K562 (cell line): ENCODE data around the gene RNF26. TPM values are rescaled to one million over a fixed set of nuclear protein-coding genes. Genes with fewer than 3 reads are reported as not detected.

Source experiments
- ATAC-seq: fragments of 200-7000 bp; cut with Tn5 transposase; 3 replicates; pipeline ENCODE4 v1.9.1; 2020; ENCODE audit warnings: moderate library complexity
- BruUV-seq: library from RNA; stranded (reverse); fragments of 400-500 nt; replicated peaks from 2 replicates; lab custom pipeline; 2021; lab: Mats Ljungman, UMichigan
- CTCF ChIA-PET: fragments of 300-600 bp; formaldehyde crosslinking; extraction: SDS; loops from one replicate; lab custom pipeline; 2021; ENCODE audit warnings: low intra/inter-chr PET ratio; lab: Yijun Ruan, JAX
- POLR2A ChIA-PET: fragments of 300-600, 350-650 bp; sonication (Branson Sonifier 250); formaldehyde crosslinking; extraction: SDS; loops from one replicate; lab custom pipeline; 2021; ENCODE audit warnings: antibody characterized with exemption, inconsistent platforms; lab: Yijun Ruan, JAX
- DNase-seq, 4 experiments: peaks; one replicate each; pipeline versions ENCODE4 v3.0.0 to v3.0.0-alpha.2; 2011 to 2018; ENCODE audit warnings: low spot score in 3 of 4, mixed read lengths in 3 of 4; ENCODE audit errors: extremely low read depth in 1 of 4
- FAIRE-seq: peaks from 2 replicates; lab custom pipeline; 2011; peaks lifted over from hg19 to GRCh38; lab: Jason Lieb, UNC
- H2AFZ ChIP-seq: 2 replicates; pipeline ENCODE4 v1.6.0; 2011; ENCODE audit warnings: low read depth, low read length, control low read depth, inconsistent platforms
- H3K27ac ChIP-seq: fragments of 200-600 bp; 3 replicates; pipeline ENCODE4 v1.8.0; 2011; ENCODE audit warnings: low read depth, mild to moderate bottlenecking, control low read depth, inconsistent platforms, low read length, moderate library complexity, mixed read lengths; ENCODE audit errors: extremely low read depth
- H3K27me3 ChIP-seq, 2 experiments: fragments of 300-600 bp in 1 of 2; 2 replicates in 1 of 2; 3 replicates in 1 of 2; pipeline versions ENCODE4 v1.6.0 to v1.8.0; 2011; ENCODE audit warnings: inconsistent platforms in 2 of 2, low read length in 2 of 2, mild to moderate bottlenecking in 1 of 2, mixed read lengths in 1 of 2, moderate library complexity in 1 of 2; ENCODE audit not compliant: control insufficient read depth in 2 of 2, insufficient read depth in 2 of 2
- H3K36me3 ChIP-seq: fragments of 300-600 bp; 3 replicates; pipeline ENCODE4 v1.8.0; 2011; ENCODE audit warnings: mild to moderate bottlenecking, low read length, inconsistent platforms; ENCODE audit not compliant: control insufficient read depth, insufficient read depth
- H3K4me1 ChIP-seq, 2 experiments: fragments of 200-600 bp in 1 of 2; replicated peaks in 1 of 2; 2 replicates in 1 of 2; 3 replicates in 1 of 2; pipeline versions ENCODE4 v1.5.1 to v1.8.0; 2011; ENCODE audit warnings: inconsistent platforms in 2 of 2, low read length in 2 of 2, mild to moderate bottlenecking in 1 of 2, mixed read lengths in 1 of 2, moderate library complexity in 1 of 2; ENCODE audit not compliant: control insufficient read depth in 2 of 2, insufficient read depth in 2 of 2
- H3K4me2 ChIP-seq: 2 replicates; pipeline ENCODE4 v1.6.1; 2011; ENCODE audit warnings: low read length, control low read depth, inconsistent platforms, mixed read lengths; ENCODE audit not compliant: insufficient read depth
- H3K4me3 ChIP-seq: fragments of 200-600 bp; sonication (generic), shearing (Covaris generic); 2 replicates; pipeline ENCODE4 v1.5.1; 2016; ENCODE audit warnings: control low read depth, inconsistent platforms
- H3K79me2 ChIP-seq: fragments of 200-600 bp; 3 replicates; pipeline ENCODE4 v1.8.0; 2011; ENCODE audit warnings: low read length, inconsistent platforms; ENCODE audit not compliant: control insufficient read depth, insufficient read depth
- H3K9ac ChIP-seq, 2 experiments: 2 replicates each; pipeline versions ENCODE4 v1.6.0 to v1.6.1; 2011; ENCODE audit warnings: low read depth in 2 of 2, low read length in 2 of 2, control low read depth in 1 of 2, inconsistent platforms in 1 of 2, mild to moderate bottlenecking in 1 of 2, mixed read lengths in 1 of 2; ENCODE audit not compliant: insufficient read depth in 1 of 2
- H3K9me1 ChIP-seq: one replicate; pipeline ENCODE4 v1.6.0; 2011; ENCODE audit warnings: inconsistent platforms, mild to moderate bottlenecking, low read length, moderate library complexity; ENCODE audit not compliant: control insufficient read depth, insufficient read depth
- H3K9me3 ChIP-seq: replicated peaks from 2 replicates; pipeline ENCODE4 v1.5.1; 2011; ENCODE audit warnings: low read depth, low read length, inconsistent platforms; ENCODE audit not compliant: control insufficient read depth, insufficient read depth
- H4K20me1 ChIP-seq: replicated peaks from 2 replicates; pipeline ENCODE4 v1.6.1; 2011; ENCODE audit warnings: low read length, inconsistent platforms, mixed read lengths; ENCODE audit not compliant: control insufficient read depth, insufficient read depth
- NFRKB ChIP-seq: fragments of 450-650 bp; IDR thresholded peaks from 2 replicates; pipeline ENCODE4 v1.6.1; 2016; ENCODE audit warnings: low read depth
- ZNF197 ChIP-seq: fragments of 200-800 bp; sonication (Bioruptor generic); IDR thresholded peaks from 2 replicates; pipeline ENCODE4 v1.6.1; 2016; ENCODE audit warnings: low read depth, missing genetic modification characterization, missing compliant biosample characterization
- WGBS: fragments of 100-300 bp; shearing (Covaris generic); methylation state at CpG from one replicate; pipeline ENCODE4 v1.1.6; 2016; ENCODE audit warnings: low coverage, mixed read lengths; ENCODE audit not compliant: insufficient coverage; ENCODE audit errors: missing lambda C conversion rate; 5-methylcytosine and 5-hydroxymethylcytosine counted together
- in situ Hi-C: fragments of 300-500 bp; cut with MboI; formaldehyde crosslinking; loops from 4 replicates; pipeline ENCODE4 v1.15.0; 2018; ENCODE audit warnings: inconsistent platforms, mixed read lengths
- intact Hi-C: fragments of 100-400 bp; cut with micrococcal nuclease; formaldehyde crosslinking; loops from 2 replicates; pipeline ENCODE4 v1.14.2; 2022
- polyA plus RNA-seq, 8 experiments: library from polyadenylated mRNA; depleted of rRNA in 4 of 8; stranded (reverse) in 5 of 8; unstranded in 3 of 8; fragments of >200 nt; fragmentation: Nextera tagmentation in 2 of 8; fragmentation: Illumina TruSeq in 1 of 8; extraction: Ambion mirVana in 2 of 8; extraction: Trizol in 1 of 8; gene quantifications; 2 replicates each; pipeline versions ENCODE4 v1.2.1 to v1.2.3, GENCODE V29; 2011 to 2014; ENCODE audit warnings: inconsistent platforms in 1 of 8, missing spikeins in 1 of 8
- total RNA-seq, 7 experiments: library from RNA; depleted of rRNA in 6 of 7; stranded (reverse); fragments of >200 nt in 6 of 7; fragmentation: Illumina TruSeq in 2 of 7; extraction: Trizol in 2 of 7; gene quantifications; 2 replicates each; pipeline versions ENCODE4 v1.2.1 to v1.2.3, GENCODE V29; 2011 to 2021; ENCODE audit warnings: low replicate concordance in 1 of 7
- TF ChIP-seq, protein P1 (sequence below): fragments of 250-450 bp; sonication (Bioruptor Pico); IDR thresholded peaks from 2 replicates; pipeline ENCODE4 v1.8.0; 2022; ENCODE audit warnings: inconsistent platforms

The RNF26 gene
- total and polyA plus RNA-seq, 9 of the 15 experiments (the other 6 are each of a cell fraction or from before 2014, with no cell fraction given), result 5.3 to 53.6 (median 12.7) TPM

DNA sequence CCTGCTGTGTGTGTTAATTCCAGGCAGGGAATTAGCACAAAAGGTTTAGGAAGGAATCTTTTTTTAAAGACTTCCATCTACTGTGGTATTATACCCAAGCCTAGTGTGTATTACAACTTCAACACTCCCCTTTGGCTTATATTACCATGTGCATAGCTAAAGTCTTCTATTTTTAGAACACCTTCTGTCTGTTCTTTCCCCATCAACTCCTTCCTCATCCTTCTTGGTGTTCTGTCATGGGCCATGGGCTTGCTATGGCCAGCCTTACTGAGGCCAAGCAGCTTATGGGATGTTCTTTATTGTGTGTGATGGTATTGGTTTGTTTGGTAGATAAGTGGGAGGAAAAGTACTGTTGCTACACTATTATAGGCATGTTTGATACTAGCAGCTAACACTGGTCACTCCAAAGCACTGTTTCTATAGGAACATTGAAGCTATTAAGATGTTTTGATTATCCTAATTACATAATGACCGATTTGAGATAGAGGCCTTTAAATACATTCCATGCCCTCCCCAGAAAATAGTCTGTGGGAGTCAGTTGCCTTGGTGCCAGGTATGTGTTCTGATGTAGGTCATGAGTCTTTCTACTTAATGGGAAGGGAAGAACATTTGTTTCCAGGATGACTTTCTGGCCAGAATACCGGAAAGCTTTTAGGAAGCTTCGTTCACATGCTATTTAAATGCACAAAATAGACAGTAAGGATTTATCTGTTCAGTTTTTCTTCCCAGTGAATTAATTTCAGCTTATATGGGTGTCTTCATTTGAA, 33.9 kb upstream of the RNF26 start:
- H3K27me3 ChIP-seq, result no peaks in the 10 kb centered on the region
- FAIRE-seq, result no peak
- intact Hi-C loops, result no loop called here
- CTCF ChIA-PET, result no interaction called here
- no peaks in the 10 kb centered on the region for H4K20me1 ChIP-seq
- no peak overlapping the region for H2AFZ ChIP-seq
- H3K4me1 ChIP-seq, result no peaks in the 10 kb centered on the region
- no peak for ATAC-seq
- no peak overlapping the region for H3K9ac ChIP-seq
- POLR2A ChIA-PET, result interaction anchor here (0.6 to 2.5 kb wide), 6 partner anchors 10 to 206 kb away, joined by 3 to 17 read pairs (median 3); a partner anchor contains a TSS
- no TSS peak for BruUV-seq
- H3K4me3 ChIP-seq, result no peak overlapping the region
- 75% methylated on average over 3 of the region's 3 CpGs for WGBS
- H3K9me3 ChIP-seq, result no peaks in the 10 kb centered on the region
- no peak overlapping the region for H3K27ac ChIP-seq
- DNase-seq, result no peak
- in situ Hi-C loops, result no loop called here
- H3K9me1 ChIP-seq, result no peaks in the 10 kb centered on the region
- H3K4me2 ChIP-seq, result no peak overlapping the region
- TF ChIP-seq NFRKB (no peak), ZNF197 (CRISPR knock-in tag) (no peak)
- TF ChIP-seq, protein P1, sequence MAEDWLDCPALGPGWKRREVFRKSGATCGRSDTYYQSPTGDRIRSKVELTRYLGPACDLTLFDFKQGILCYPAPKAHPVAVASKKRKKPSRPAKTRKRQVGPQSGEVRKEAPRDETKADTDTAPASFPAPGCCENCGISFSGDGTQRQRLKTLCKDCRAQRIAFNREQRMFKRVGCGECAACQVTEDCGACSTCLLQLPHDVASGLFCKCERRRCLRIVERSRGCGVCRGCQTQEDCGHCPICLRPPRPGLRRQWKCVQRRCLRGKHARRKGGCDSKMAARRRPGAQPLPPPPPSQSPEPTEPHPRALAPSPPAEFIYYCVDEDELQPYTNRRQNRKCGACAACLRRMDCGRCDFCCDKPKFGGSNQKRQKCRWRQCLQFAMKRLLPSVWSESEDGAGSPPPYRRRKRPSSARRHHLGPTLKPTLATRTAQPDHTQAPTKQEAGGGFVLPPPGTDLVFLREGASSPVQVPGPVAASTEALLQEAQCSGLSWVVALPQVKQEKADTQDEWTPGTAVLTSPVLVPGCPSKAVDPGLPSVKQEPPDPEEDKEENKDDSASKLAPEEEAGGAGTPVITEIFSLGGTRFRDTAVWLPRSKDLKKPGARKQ (CRISPR knock-in tag), result no peak
- H3K36me3 ChIP-seq, result peaks cover 78% of the 10 kb centered on the region
- no peaks in the 10 kb centered on the region for H3K79me2 ChIP-seq
